GM18498 (cell line): ENCODE data around the gene NGFR.

Experiments
- ATAC-seq: cut with Tn5 transposase; IDR thresholded peaks from one replicate; pipeline ENCODE4 v1.9.1; 2021; ENCODE audit warnings: mild to moderate bottlenecking, moderate library complexity; ENCODE audit not compliant: unreplicated experiment

The NGFR gene

DNA sequence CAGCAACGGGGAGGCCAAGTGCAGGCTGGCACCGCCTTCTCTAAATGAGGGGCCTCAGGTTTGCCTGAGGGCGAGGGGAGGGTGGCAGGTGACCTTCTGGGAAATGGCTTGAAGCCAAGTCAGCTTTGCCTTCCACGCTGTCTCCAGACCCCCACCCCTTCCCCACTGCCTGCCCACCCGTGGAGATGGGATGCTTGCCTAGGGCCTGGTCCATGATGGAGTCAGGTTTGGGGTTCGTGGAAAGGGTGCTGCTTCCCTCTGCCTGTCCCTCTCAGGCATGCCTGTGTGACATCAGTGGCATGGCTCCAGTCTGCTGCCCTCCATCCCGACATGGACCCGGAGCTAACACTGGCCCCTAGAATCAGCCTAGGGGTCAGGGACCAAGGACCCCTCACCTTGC lies 18.5 kb downstream of the NGFR start:
- no peak for ATAC-seq

GRCh38 chr17:49514071-49514721 lies 19.1 kb downstream of the NGFR start:
- ATAC-seq = no peak

- ATAC-seq = peak; percentile 88
Observed at GRCh38 chr17:49515196-49515770, 20.2 kb downstream of the NGFR start.

DNA sequence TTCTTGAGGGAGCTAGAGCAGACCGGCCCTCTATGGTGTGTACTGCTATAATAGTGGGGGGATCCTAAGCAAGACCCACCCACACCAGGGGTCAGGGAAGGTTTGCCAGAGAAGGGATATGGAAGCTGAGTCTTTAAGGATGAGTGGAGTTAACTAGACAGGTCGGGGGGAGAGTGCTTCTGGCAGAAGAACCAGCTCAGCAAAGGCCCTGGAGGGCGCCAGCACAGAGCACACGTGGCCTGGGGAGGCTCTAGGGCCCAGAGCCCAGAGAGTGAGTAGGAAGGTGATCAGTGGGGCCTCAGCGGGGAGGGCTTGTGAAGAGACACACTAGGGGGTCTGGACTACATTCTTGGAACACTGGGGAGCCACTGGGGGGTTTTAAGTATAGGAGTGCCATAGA lies 21.1 kb downstream of the NGFR start:
- ATAC-seq = no peak

DNA sequence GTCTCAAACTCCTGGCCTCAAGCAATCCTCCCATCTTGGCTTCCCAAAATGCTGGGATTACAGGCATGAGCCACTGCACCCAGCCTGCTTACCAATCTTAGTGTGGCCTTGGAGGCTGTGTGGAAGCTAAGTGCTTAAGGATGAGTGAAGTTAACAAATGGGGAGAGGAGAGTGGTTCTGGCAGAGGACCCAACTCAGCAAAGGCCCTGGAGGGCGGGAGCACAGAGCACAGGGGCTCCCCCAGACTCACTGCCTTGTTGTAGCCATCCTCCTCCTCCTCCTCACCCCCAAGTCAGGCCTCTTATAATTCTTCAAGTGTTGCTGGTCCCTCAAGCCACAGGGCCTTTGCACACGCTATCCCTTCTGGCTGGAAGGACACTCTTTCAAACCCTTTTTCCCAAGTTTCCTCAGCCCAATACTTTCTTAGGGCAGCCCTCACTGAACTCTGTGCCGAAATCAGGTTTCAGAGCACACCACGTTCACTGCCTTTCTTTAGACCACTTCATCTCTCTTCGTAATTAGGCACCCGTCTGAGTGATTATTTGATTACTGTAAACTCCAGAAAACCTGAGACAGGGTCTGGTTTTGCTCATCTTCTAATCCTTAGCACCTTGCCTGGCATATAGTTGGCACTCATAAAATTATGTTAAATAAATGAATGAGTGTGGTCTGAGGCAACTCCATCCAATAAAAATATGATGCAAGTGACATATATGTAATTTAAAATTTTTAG lies 23.4 kb downstream of the NGFR start:
- ATAC-seq = no peak

GRCh38 chr17:49519781-49520180 lies 24.7 kb downstream of the NGFR start:
- ATAC-seq = no peak

DNA sequence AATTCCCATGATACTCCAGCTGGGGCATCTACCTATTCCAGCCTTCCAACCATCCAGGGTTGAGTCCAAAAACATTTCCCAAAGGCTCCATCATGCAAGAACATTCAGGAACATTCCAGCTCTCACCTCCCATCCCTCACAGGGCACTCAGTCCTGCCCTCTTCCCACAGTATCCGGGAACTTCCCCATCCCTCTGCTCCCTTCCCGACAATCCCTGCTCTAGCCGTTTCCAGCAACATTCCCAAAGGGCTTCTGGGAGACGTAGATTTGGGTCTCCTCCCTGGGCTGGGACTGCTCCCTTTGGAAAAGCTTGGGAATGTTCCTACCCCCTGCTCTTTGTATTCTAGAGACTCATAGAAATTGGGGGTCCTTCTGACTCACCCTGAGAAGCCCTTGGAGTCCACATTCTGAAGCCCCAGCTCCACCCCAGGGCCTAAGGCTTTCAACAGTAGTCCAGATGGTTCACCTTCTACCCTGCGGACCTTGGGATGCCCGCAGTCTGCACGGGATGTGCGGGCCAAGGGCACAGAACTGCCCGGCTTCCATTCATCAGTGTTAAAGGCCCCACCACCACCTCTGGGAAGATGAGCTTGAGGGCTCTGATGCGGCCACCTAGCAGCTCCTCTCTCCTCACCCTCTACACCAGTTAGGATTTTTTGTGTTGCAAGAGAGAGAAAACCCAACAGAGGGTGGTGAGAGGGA lies 25.4 kb downstream of the NGFR start:
- ATAC-seq = no peak

GRCh38 chr17:49521088-49521450 lies 26.0 kb downstream of the NGFR start:
- no peak for ATAC-seq

DNA sequence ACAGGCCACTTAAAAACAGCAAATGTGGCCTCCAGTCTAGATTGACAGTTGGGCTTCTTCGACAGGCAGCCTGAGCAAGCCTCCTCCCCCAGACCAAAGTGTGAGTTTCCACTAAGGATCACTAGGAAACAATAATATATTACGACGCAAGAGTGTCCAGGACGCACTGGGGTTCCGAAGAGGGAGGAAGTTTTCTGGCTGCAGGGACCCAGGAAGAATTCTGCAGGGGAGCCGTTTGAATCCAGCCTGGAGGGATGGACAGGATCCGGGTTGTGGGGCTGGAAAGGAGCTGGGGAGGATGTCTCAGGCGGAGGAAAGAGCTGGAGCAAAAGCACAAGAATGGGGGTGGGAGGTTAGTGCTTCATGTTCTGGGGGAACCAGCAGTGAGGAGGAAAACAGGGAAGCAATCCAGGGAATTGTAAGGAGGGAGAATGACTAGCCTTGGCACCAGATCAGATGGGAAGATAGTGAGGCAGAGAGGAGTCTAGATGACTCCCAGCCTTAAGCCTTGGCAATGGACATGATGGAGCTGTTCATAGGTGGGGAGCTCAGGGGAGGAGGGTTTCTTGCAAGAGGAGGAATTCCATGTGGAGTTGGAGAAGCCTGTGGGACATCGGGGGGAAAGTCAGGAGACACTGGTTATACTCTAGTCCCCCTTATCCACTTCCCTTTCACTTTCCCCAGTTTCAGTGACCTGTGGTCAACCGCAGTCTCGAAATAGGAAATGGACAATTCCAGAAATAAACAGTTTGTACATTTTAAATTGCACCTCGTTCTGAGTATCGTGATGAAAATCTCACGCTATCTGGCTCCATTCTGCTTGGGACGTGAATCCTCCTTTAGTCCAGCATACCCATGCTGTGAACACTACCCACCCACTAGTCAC lies 26.6 kb downstream of the NGFR start:
- no peak for ATAC-seq

DNA sequence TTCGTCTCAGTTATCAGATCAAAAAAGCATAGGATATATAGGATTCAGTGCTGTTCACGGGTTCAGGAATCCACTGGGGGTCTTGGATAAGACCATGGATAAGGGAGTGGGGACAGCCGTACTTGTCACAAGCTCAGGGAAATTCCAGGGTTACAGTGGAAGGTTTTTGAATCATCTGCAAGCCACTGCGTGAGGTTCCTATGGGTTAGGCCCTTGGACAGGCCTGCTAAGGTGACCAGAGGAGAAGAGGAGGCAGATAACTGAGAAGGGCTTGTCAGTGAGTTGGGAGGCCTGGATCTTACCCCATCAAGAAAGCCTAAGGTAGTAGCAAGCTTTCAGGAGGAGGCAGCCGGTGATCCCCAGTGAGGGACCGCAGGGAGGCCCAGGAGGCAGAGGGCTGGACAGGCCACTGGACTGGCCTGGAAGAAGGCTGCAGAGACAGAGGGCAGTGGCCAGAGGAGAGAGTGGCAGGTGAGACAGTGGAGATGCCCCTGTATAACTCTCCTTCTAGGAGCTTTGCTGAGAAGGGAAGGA lies 27.3 kb downstream of the NGFR start:
- no peak for ATAC-seq

DNA sequence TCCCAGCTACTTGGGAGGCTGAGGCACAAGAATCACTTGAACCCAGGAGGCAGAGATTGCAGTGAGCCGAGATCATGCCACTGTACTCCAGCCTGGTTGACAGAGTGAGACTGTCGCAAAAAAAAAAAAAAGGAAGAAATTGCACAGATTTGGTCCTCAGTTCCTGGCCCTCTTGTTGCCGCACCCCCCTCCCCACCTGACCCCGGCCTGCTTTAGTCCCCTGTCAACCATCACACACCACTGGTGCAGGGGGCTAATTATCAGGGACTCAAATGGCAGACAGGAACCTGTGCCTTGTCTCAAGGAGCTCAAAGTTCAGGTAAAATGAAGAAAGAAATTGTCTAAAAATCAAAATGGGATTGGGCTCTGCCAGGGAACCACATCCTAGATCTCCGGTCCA lies 28.1 kb downstream of the NGFR start:
- ATAC-seq = no peak

DNA sequence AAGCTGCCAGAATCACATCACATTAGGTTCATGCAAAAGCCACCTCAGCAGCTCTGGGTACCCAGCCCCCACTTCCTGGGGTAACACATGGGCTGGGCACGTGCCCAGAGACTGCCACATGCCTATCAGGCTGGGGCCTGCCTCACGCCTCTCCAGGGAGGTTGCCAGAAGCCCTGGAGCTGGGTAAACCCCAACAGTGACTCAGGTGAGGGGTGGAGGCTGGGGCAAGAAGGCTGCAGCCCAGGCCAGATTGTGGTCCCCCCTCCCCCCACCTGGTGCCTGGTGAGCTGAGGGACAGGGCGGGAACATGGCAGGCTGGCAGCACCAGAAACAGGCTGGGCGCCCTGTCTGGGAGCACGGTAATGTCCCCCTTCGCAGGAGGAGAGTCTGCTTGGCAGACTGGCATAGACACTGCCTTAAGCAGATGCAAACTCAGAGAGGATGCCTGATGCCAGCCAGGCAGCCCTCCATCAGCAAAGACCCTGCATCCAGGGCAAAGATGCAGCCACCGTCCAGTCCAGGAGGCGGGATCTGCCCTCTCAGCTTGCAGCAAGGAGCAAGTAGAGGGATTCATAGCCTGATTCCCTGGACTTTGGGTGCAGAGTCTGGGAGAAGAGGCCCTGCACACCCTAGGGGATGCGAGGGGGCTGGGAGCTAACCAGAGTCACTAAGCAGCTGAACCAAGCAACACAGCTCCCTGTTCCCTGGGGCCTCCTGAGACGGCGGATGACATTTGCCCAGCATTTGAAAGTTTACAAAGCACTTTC lies 28.8 kb downstream of the NGFR start:
- ATAC-seq = no peak

DNA sequence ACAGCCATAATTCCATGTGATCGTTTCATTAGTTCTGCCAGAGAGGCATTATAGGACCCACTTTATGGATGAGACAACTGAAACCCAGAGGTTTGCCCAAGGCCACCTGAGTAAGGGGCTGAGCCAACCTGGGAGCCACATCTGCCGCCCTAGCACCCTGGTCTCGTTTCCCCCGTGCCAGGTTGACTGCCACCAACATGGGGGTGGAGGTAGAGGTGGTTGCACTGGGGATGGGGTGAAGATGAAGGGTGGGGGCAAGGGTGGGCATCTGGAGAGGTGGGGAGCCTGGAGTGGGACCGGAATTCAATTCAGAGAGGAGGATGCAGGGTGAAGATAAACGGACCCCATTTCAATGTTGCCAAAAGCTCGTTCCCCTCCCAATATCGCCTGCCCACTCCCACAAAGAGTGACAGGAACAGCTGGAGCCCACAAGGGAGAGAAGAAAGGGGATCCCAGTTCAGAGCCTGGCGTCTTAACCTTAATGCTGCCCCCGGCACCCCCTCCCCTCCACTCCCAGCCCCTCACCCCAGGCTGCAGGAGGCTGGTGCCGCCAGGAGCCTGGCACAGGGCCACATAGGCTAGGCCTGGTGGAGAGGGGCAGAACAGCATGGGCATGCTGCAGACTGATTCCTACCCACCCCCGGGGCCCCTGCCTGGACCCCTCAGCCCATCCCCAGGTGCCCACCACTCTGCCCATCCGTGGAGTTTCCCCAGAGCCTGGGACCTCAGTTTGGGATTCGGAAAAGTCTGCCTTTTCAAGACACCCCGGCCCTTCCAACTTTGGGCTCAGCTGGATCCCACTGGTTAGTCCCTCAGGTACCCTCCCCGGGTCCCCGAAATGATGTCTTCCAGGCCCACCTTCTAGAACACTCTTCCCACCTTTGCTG lies 29.6 kb downstream of the NGFR start:
- no peak for ATAC-seq

DNA sequence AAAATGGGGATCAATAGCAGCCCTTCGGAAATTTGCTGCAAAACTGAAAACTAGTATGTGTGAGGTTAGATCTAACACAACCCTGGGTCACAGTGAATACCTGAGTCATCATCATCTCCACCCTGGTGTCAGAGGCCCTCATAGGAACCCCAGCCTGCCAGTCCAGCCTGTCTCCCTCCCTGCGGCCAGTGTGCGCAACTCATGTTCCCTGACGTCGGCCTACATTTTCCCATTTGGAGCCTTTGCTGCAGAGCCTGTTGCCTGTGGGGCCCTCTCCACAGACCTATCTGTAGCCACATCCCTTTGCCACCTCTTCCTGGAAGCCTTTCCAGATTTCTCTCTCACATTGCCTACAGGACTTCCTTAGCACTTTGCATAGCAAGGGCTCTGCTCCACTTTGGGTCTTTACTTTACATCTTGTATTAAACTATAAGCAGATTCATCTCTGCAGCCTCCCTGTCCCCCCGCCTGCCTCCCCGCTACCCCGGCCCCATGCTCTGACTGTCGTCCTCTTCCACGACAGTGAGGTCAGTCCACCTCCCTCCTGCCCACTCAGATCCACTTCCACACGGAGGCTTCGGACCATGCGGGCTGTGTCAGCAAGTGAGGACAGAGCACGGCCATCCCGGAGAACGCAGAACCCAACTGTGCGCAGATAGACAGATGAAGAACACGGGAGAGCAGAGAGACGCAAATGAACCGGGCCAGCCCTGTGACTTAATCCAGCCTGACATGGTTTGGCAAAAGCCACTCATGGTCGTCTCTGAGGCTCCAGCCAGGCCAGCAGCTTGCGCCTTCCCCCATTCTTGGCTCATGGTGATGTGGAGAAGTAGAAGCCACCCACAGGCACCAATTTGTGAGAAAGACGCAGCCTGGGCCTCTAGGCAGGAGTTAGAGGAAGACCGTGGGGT lies 31.0 kb downstream of the NGFR start:
- no peak for ATAC-seq

DNA sequence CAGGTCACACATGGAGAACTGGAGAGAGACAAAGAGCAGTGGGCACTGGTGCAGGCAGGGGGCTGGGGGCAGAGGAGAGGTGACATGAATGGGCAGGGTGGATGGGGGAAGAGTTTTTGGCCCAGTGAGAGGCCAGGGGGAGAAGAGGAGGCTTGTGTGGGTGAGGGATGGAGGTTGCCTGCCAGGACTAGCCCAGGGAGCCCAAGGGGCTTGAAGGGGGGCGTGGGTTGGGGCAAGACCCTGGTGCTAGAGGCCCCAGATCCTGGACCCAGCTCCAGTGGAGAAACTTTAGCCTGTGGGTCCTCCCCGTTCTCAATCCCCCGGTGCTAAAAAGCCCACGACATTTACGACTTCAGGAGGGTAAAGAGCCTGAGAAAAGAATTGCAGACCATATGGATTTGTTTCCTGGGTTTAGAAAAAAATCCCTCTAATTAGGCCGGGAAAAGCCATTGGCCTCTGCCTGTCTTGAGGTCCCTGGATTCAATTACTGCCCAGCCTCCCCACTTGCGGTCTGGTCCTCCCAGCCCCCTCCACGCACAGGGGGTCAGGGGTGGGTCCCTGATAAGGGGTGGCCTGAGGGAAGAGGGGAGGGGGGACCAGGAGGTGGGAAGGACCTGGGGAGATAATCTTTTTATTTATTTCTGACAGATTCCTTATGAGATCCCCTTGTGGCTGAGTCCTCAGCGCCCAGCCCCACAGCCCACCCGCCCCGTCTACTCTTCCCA lies 33.0 kb downstream of the NGFR start:
- no peak for ATAC-seq

- ATAC-seq = no peak
Observed at GRCh38 chr17:49528966-49529365, 33.9 kb downstream of the NGFR start.

GRCh38 chr17:49530118-49530517 lies 35.0 kb downstream of the NGFR start:
- ATAC-seq = no peak
